Activated CD4-positive, alpha-beta T cell treated with anti-CD3 and anti-CD28 coated beads for 48 hours (primary cell): ENCODE results near the gene PAPLN.

Source experiments
- DNase-seq: peaks from one replicate; pipeline ENCODE4 v3.0.0-alpha.2; 2020

The PAPLN gene

GRCh38 chr14:73262427-73263183 is 25.3 kb downstream of the PAPLN start:
- DNase-seq: no peak

- DNase-seq: no peak
These were observed 26.3 kb downstream of the PAPLN start for GRCh38 chr14:73263606-73264005.

- no peak for DNase-seq
These were observed 27.0 kb downstream of the PAPLN start for GRCh38 chr14:73264080-73264884.

- DNase-seq: no peak
These were observed 27.8 kb downstream of the PAPLN start for GRCh38 chr14:73264885-73265720.

GRCh38 chr14:73265721-73266046 is 28.4 kb downstream of the PAPLN start:
- DNase-seq: no peak

- DNase-seq: no peak
These were observed 29.0 kb downstream of the PAPLN start for GRCh38 chr14:73266317-73266716.

- no peak for DNase-seq
These were observed 30.2 kb downstream of the PAPLN start for GRCh38 chr14:73267474-73267873.

GRCh38 chr14:73269729-73270531 is 32.6 kb downstream of the PAPLN start:
- DNase-seq: peak; percentile 29

GRCh38 chr14:73272393-73272792 is 35.1 kb downstream of the PAPLN start:
- DNase-seq: no peak

- no peak for DNase-seq
These were observed 36.5 kb downstream of the PAPLN start for GRCh38 chr14:73273799-73274198.

GRCh38 chr14:73276836-73277235 is 39.5 kb downstream of the PAPLN start:
- no peak for DNase-seq

GRCh38 chr14:73277376-73277775 is 40.1 kb downstream of the PAPLN start:
- DNase-seq: no peak

- DNase-seq: no peak
These were observed 43.6 kb downstream of the PAPLN start for GRCh38 chr14:73280903-73281302.

GRCh38 chr14:73283608-73284379 is 46.5 kb downstream of the PAPLN start:
- no peak for DNase-seq

- DNase-seq: no peak
These were observed 48.7 kb downstream of the PAPLN start for GRCh38 chr14:73285979-73286378.

GRCh38 chr14:73286598-73286997 is 49.3 kb downstream of the PAPLN start:
- DNase-seq: no peak

GRCh38 chr14:73287071-73287470 is 49.8 kb downstream of the PAPLN start:
- DNase-seq: no peak

GRCh38 chr14:73289308-73289707 is 52.0 kb downstream of the PAPLN start:
- no peak for DNase-seq

GRCh38 chr14:73289729-73290128 is 52.4 kb downstream of the PAPLN start:
- no peak for DNase-seq

- DNase-seq: no peak
These were observed 53.0 kb downstream of the PAPLN start for GRCh38 chr14:73290279-73290678.
